ENCODE measurements around the gene ANO9.

GRCh38 chr11:422249-422656 lies 19.6 kb downstream of the ANO9 start:
- no peak for TF ChIP-seq CTCF (IDR thresholded peaks at IDR 0.05)
- TF ChIP-seq POLR2A (IDR thresholded peaks at IDR 0.05), result no peak

All from breast epithelium (tissue), 3 donors.